ENCODE data around the gene CAMK2A.

CAMK2A gene

DNA sequence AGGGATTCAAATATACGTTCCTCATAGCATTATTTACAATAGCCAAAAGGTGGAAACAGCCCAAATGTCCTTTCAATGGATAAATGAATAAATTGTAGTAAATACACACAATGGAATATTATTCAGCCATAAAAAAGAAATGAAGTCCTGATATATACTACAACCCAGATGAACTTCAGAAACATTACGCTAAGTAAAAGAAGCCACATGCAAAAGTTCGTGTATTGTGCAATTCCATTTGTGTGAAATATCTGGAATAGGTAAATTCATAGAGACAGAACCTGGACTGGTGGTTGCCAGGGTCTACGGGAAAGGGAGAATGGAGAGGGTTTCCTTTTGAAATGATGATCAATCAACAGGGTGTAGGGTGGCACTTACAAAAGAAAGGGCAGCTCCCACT lies 25.7 kb upstream of the CAMK2A start:
- no peak for DNase-seq

- DNase-seq, result no peak
These were observed 24.5 kb upstream of the CAMK2A start for GRCh38 chr5:150313921-150314716.

- DNase-seq, result no peak
These were observed 23.9 kb upstream of the CAMK2A start for GRCh38 chr5:150313501-150313900.

GRCh38 chr5:150312518-150312917 lies 22.9 kb upstream of the CAMK2A start:
- no peak for DNase-seq

DNA sequence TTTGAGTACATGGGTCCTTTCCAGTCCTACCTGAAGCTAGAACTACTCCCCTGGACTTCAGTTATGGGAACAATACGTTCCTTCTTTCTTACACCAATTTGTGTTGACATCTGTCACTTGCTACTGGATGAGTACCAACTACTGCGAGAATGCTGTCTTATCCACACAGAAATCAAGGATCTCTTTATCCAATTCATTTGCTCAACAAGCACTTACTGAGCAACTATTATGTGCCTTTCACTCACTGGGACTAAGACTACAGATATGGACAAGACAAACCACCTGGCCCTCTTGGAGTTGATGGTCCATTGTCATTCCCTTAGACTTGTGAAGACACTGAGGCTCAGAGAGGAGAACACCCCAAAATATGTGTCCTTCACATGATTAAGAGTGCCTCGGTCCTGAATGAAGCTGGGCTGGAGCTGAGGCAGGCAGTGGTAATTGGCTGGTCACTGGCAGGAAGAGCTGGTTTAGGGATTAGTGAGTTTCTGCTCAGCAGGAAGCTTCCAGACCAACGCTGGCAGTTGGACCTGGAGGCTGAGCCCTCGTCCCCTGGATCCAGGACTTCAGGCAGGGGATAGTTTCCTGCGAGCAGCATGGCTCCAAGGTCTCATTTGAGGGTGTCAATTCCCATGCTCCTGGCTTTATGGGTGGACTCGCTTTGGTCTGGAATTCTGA lies 21.6 kb upstream of the CAMK2A start:
- DNase-seq, result no peak

DNA sequence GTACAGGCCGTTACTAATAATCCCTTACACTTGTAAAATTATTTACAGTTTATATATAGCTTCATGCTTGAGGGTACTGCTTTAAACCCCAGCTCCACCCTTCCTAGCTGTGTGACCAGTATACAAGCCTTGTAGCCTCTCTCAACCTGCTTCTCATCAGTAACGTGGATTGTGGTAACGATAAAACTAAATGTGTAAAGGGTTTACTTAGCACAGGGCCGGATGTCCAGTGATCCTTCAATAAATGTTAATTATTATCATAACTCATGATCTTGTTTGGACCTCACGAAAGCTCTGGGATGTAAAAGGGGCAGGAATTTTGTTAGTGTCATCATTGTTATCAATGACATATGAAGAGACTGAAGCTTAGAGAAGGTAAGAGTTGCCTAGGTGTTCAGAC lies 20.7 kb upstream of the CAMK2A start:
- no peak for DNase-seq

DNA sequence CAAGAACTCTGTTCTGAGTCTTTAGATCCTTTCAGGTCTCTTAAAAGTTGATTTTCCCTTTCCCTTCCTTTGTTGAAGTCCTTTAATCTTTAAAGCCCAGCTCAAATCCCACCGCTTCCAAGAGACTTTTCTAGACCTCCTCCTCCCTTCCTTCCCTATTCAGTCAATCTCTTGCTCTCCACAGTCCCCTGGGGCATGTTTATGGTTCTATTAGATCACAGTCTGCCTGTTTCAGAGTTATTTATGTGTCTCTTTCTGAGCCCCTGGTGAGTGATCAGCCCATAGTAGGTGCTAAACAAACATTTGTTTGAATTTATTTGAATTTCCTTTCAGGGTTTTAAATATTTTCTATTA lies 20.3 kb upstream of the CAMK2A start:
- no peak for DNase-seq

DNA sequence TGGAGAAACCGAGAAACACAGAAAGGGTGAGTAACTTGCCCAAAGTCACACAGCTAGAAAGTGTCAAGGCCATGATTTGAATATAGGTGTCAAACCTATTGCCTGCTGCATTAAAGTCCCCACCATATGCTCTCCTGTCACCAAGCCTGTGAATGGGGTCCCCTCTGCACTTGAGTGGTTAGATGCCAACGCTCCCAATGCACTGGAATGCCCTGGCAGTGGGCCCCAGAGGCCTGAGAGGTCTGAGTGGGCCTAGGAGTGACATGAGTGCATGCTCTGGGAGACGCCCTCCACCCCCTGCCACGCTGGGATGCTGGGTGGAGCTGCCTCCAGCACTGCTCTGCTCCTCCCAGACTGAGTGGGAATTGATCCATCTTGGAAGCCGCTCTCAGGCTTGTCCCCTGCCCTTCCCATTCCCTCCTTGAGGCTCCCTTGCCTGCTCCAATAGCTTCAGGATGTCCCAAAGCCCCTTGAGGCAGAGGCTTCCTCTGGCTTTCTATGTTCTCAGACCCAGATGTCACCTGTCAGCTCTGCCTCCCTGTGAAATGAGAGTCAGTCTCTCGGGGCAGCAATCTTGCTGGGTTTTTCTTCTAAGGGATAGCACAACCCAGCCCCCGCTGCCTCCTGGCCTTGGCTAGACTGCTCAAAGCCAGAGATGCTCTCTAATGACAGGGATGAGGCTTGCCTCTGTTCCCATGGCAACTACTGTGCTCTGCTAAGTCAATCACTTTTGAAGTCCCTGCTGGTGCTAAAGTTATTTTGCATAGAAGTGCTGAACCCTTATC lies 19.7 kb upstream of the CAMK2A start:
- peak; percentile 76 for DNase-seq

DNA sequence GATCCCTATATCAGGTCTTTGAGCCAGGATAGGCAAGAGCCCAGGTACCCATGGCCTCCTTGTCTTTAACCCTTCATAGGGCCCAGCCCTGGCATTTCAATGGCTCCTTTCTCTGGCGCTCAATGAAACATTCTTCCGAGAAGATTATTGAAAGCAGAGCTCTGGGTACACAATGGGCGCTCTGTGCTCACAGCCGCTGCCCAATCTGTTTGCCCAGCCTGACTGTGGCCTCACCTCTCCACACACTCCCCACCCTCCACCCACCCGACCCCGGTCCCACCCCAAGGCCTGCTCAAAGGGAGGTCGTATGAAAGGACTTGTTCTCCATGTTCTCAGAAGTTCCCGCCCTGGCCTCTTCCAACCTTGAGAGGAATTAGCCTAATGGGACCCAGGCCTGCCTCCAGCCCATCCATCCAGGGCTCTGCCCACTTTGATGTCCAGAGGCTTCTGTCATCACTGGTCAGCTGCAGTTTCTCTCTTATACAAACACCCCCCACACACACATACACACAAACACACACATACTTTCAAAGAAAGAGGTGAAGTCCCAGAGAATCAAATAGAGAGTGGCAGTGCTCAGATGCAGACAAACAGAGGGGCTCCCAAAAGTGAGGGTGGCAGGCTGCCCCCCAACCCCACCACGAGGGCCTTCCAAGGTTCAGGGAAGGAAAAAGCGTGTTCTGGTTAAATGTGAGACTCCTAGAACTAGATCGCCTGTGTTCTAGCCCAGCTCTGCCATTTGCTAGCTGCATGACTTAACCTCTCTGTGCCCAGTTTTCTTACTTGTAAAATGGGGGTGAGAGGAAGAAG lies 18.2 kb upstream of the CAMK2A start:
- DNase-seq, result no peak

DNA sequence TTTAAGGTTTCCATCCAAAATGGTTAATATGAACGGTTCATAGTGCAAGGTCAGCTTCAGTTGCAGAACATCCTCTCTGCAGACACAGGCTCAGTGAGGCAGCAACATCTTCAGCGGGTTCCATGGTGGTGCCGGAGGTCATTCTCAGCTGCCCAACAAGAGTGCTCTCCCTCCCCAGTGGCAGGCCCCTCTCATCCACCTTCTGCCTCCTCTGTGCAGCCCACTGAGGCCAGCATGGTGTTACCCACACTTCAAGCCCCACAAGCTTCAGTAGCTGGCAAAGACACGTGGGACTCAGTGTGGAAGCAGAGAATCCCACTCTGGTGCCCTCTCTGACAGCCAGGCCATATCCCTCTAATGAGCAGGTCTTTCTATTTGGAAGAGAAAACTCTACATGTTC lies 17.2 kb upstream of the CAMK2A start:
- DNase-seq, result no peak

- DNase-seq, result no peak
These were observed 16.0 kb upstream of the CAMK2A start for GRCh38 chr5:150305557-150305956.

- DNase-seq, result no peak
These were observed 15.5 kb upstream of the CAMK2A start for GRCh38 chr5:150305095-150305494.

GRCh38 chr5:150304481-150305081 lies 15.0 kb upstream of the CAMK2A start:
- DNase-seq, result no peak

- DNase-seq, result no peak
These were observed 14.2 kb upstream of the CAMK2A start for GRCh38 chr5:150303660-150304386.

- no peak for DNase-seq
These were observed 13.6 kb upstream of the CAMK2A start for GRCh38 chr5:150303070-150303615.

- no peak for DNase-seq
These were observed 12.9 kb upstream of the CAMK2A start, which contains the start of gene ARSI for GRCh38 chr5:150302301-150303069. Gene ARSI (minus strand): TSS chr5:150302905. CDS start chr5:150302373, 532 bp downstream.

GRCh38 chr5:150301901-150302300 lies 12.3 kb upstream of the CAMK2A start:
- DNase-seq, result no peak

DNA sequence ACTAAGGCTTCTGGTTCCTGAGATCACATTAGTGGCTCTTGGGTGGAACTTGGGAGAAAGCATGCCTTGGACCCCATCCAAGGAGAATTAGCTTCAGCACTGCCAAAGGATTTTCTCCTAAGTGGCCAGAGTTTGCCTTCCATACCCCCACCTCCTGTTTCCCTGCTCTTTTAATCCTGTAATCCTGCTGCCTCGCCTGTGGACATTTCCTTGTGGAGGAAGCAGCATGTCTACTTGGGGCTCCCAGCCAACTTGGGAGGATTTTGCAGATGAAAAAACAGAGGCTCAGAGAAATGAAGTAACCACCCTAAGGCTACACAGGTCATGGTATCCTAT lies 11.6 kb upstream of the CAMK2A start:
- no peak for DNase-seq

GRCh38 chr5:150300496-150301169 lies 11.1 kb upstream of the CAMK2A start:
- DNase-seq, result no peak
